22Rv1 (cell line): ENCODE data around the gene MRPL42.

Source experiments
- H3K27ac ChIP-seq: fragments of 450-650 bp; 2 replicates; pipeline ENCODE4 v1.5.1; 2017
- ZFX ChIP-seq: fragments of 450-650 bp; IDR thresholded peaks from 2 replicates; pipeline ENCODE4 v1.6.1; 2017; ENCODE audit warnings: antibody characterized with exemption, borderline replicate concordance
- TF ChIP-seq, protein P1 (sequence below): fragments of 450-650 bp; IDR thresholded peaks from 2 replicates; pipeline ENCODE4 v1.5.1; 2017; ENCODE audit warnings: mild to moderate bottlenecking

Gene MRPL42

DNA sequence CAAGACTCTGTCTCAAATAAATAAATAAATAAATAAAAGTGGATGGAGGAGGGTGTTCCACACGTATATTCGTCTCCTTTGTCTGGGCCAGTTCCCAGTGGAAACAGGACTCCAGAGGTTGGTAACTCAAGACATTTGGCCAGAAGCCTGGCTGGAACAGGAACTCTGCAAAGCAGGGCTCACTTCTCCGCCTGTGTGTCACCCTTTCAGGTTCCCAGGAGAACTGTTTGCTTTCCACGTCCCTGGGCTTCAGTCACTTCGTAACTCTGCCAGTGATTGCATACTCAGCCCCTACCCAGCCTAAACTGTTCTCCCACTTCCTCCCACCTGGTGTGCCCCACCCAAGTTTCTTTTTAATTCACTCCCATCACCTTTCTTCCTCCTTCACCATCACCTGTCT, 18.5 kb upstream of the MRPL42 start:
- H3K27ac ChIP-seq = no peak overlapping the region

DNA sequence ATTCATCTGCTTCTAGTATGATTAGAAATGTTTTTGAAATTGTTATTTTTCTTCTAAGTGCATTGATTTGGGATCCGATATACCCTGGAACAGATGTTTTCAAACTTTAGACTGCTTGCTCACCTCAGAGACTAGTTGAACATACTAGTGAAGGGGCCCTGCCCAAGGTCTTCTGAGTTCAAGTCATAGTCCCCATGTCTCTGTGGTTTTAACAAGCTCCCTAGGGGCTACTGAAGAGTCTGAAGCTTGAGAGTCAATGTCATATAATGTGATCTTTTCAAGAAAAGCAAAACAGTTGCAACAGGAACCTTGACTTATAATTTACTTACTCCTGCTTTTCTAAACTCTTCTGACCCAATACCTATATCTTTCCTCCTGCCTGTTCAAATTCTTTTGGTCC, 18.0 kb upstream of the MRPL42 start:
- no peak overlapping the region for H3K27ac ChIP-seq
- TF ChIP-seq ZFX = no peak
- TF ChIP-seq, protein P1, sequence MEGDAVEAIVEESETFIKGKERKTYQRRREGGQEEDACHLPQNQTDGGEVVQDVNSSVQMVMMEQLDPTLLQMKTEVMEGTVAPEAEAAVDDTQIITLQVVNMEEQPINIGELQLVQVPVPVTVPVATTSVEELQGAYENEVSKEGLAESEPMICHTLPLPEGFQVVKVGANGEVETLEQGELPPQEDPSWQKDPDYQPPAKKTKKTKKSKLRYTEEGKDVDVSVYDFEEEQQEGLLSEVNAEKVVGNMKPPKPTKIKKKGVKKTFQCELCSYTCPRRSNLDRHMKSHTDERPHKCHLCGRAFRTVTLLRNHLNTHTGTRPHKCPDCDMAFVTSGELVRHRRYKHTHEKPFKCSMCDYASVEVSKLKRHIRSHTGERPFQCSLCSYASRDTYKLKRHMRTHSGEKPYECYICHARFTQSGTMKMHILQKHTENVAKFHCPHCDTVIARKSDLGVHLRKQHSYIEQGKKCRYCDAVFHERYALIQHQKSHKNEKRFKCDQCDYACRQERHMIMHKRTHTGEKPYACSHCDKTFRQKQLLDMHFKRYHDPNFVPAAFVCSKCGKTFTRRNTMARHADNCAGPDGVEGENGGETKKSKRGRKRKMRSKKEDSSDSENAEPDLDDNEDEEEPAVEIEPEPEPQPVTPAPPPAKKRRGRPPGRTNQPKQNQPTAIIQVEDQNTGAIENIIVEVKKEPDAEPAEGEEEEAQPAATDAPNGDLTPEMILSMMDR = no peak

More for the DNA sequence above, 18.5 kb upstream of the MRPL42 start:
- TF ChIP-seq, protein P1 = no peak
- no peak for TF ChIP-seq ZFX

DNA sequence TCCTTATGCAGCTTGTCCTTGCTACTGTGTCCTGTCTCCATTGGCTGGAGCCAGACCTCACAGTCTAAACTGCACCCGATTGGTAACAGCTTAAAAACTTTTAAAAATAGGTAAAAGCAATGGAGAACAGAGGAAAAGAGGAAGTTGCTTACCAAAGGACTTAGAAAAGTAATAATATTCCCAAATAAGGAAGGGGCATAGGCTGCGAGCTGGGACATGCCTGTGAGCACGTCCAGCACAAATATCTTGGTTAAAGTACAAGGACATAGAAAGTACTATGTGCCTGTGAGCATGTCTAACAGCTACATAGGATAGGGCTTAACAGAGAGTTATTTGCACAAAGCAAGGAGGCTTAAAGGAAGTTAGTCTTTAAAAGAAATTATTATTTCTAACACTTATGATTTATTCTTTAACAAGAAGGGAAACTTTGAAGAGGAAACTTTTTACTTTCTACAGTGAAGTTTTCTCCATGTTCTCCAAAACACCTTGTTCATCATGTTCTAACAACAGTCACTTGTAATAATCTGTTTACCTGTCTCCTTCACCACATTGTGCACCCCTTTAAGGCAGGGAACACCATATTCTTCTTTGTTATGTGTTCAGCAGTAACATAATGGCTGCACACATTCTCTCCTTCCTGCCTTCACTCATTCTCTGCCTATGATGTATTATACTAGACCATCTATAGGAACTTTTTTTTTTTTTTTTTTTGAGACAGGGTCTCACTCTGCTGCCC, 15.7 kb upstream of the MRPL42 start:
- no peak for TF ChIP-seq ZFX
- TF ChIP-seq, protein P1 = no peak
- no peak overlapping the region for H3K27ac ChIP-seq

DNA sequence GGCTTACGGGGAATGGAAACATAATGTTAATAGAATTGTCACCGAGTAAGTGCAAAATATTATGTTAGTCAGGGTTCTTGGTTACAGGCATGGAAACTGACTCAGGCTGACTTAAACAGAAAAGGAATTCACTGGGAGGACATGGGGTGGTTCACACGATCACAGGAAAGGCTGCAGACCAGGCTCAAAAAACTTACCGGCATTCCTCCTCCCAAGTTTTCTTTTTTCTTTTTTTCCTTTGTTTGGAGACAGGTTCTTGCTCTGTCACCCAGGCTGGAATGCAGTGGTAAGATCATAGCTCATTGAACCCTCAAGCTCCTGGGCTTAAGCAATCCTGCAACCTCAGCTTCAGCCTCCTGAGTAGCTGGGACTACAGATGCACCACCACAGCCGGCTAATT, 13.7 kb upstream of the MRPL42 start:
- TF ChIP-seq, protein P1 = no peak
- TF ChIP-seq ZFX = no peak
- H3K27ac ChIP-seq = no peak overlapping the region

DNA sequence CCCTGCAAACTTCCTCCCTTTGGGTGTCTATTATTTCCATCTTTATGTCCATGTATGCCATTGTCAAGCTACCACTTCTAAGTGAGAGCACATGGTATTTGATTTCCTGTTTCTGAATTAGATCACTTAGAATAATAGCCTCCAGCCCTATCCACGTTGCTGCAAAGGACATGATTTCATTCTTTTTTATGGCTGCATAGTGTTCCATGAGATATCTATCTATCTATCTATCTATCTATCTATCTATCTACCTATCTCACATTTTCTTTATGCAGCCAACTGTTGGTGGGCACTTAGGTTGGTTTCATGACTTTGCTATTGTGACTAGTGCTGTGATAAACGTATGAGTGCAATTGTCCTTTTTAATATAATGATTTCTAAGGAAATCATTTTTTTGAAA, 11.2 kb upstream of the MRPL42 start:
- TF ChIP-seq, protein P1 = no peak
- TF ChIP-seq ZFX = no peak

DNA sequence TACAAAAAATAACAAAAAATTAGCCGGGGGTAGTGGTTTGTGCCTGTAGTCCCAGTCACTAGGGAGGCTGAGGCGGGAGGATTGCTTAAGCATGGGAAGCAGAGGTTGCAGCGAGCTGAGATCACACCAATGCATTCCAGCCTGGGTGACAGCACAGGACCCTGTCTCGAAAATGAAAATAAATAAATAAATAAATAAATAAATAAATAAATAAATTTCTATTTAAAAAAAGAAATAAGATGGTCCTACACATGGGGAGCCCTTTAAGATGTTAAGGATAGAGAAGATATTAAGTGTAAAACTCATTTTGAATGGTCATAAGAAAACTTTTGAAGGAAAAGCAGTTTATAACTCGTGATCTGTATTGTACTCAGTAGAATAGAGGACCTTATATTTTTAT, 8.2 kb upstream of the MRPL42 start:
- H3K27ac ChIP-seq = no peak overlapping the region
- TF ChIP-seq, protein P1 = no peak
- TF ChIP-seq ZFX = no peak

More for the DNA sequence above, 11.2 kb upstream of the MRPL42 start:
- H3K27ac ChIP-seq = no peak overlapping the region

DNA sequence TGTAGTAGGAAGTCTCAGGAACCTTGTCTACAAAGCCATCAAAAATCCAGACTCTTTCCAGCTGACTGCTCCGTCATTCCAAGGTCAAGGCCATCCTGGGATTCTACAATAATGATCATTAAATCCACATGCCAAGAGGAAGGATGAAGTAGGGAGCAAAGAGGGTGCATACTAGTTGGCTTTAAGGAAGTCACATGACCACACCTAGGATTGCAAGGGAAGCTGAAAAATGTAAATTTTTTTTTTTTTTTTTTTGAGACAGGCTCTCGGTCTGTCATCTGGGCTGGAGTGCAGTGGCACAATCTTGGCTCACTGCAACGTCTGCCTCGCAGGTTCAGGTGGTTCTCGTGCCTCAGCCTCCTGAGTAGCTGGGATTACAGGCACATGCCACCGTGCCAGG, 7.3 kb upstream of the MRPL42 start:
- TF ChIP-seq, protein P1 = no peak
- H3K27ac ChIP-seq = no peak overlapping the region
